Endodermal cell (in vitro differentiated cells): ENCODE measurements around the gene XYLT1. TPM values are rescaled to one million over a fixed set of nuclear protein-coding genes. Genes with fewer than 3 reads are reported as not detected.

Experiments used
- DNase-seq: peaks from one replicate; pipeline ENCODE4 v3.0.0-alpha.2; 2017
- H3K27ac ChIP-seq: 2 replicates; pipeline ENCODE4 v1.5.1; 2013; ENCODE audit warnings: mild to moderate bottlenecking, low read depth, low read length, moderate library complexity
- H3K27me3 ChIP-seq: 2 replicates; pipeline ENCODE4 v1.6.1; 2013; ENCODE audit warnings: mild to moderate bottlenecking, low read length, moderate library complexity; ENCODE audit not compliant: insufficient read depth, control insufficient read depth, poor library complexity, severe bottlenecking
- H3K36me3 ChIP-seq: 2 replicates; pipeline ENCODE4 v1.7.0; 2013; ENCODE audit warnings: mild to moderate bottlenecking, low read length, moderate library complexity; ENCODE audit not compliant: control insufficient read depth, insufficient read depth
- H3K4me1 ChIP-seq: one replicate; pipeline ENCODE4 v1.7.0; 2013; ENCODE audit warnings: low read length; ENCODE audit not compliant: control insufficient read depth, insufficient read depth
- H3K4me3 ChIP-seq: 2 replicates; pipeline ENCODE4 v1.5.1; 2013; ENCODE audit warnings: mild to moderate bottlenecking, low read length, moderate library complexity
- H3K9ac ChIP-seq: 2 replicates; pipeline ENCODE4 v1.6.1; 2013; ENCODE audit warnings: mild to moderate bottlenecking, low read length, moderate library complexity; ENCODE audit not compliant: poor library complexity, severe bottlenecking; ENCODE audit errors: extremely low read depth
- H3K9me3 ChIP-seq: 2 replicates; pipeline ENCODE4 v1.6.1; 2013; ENCODE audit warnings: mild to moderate bottlenecking, low read length, moderate library complexity; ENCODE audit not compliant: control insufficient read depth
- H3K27ac Mint-ChIP-seq: 2 replicates; pipeline ENCODE4 v1.8.0; 2020; ENCODE audit warnings: mixed read lengths
- H3K27me3 Mint-ChIP-seq: 2 replicates; pipeline ENCODE4 v1.8.0; 2021; ENCODE audit warnings: mild to moderate bottlenecking, mixed read lengths; ENCODE audit not compliant: insufficient read depth
- H3K36me3 Mint-ChIP-seq: 2 replicates; pipeline ENCODE4 v1.8.0; 2020; ENCODE audit warnings: low read depth, mixed read lengths
- H3K4me1 Mint-ChIP-seq: 2 replicates; pipeline ENCODE4 v1.8.0; 2020; ENCODE audit warnings: mixed read lengths
- H3K4me3 Mint-ChIP-seq: 2 replicates; pipeline ENCODE4 v1.8.0; 2020; ENCODE audit warnings: mild to moderate bottlenecking, moderate library complexity, mixed read lengths
- H3K9me3 Mint-ChIP-seq: 2 replicates; pipeline ENCODE4 v1.8.0; 2020; ENCODE audit warnings: mild to moderate bottlenecking, mixed read lengths
- WGBS, 2 experiments: methylation state at CpG; one replicate each; pipeline versions ENCODE4 v1.1.5 to v1.1.7; 2013; ENCODE audit warnings: missing lambda C conversion rate in 2 of 2, mixed read lengths in 1 of 2; ENCODE audit not compliant: insufficient coverage in 1 of 2, insufficient read length in 1 of 2; 5-methylcytosine and 5-hydroxymethylcytosine counted together
- total RNA-seq, 2 donors: library from RNA; stranded (reverse); fragmentation: NEBNext Ultra II Directional in 1 of 2; extraction: Animal tissue kit (Norgen Biotek cat#: 25700) in 1 of 2; gene quantifications; 2 replicates in 1 of 2; 3 replicates in 1 of 2; pipeline ENCODE4 v1.2.1, GENCODE V29; 2021
- TF ChIP-seq, protein P1 (sequence below): fragments of 200-600 bp; sonication (generic); conservative IDR thresholded peaks from 2 replicates; pipeline ENCODE4 v1.5.0; 2021; ENCODE audit warnings: antibody characterized with exemption, mild to moderate bottlenecking

The XYLT1 gene
- total RNA-seq, 2 donors from 2014 or later, result 26.8 to 28.5 TPM

DNA sequence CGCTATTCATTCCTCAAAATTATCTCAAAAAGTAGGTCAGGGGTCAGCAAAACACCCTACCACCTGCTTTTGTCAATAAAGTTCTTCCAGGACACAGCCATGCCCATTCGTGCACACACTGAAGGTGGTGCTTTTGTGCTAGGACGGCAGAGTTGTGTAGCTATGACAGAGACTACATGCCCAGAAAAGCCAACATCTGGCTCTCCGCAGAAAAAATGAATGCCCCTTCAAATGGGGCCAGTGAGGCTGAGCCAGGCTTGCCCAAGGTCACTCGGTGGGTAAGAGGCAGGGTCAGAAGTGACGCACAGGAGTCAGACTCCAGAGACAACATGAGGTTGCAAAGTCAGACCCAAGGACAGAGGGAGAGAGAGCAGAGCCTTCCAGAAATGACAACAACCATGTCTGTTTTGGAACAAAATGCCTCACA, 200.1 kb downstream of the XYLT1 start:
- Histone ChIP-seq H3K36me3 (no peaks in the 10 kb centered on the region), H3K4me1 (no peaks in the 10 kb centered on the region), H3K9ac (no peak overlapping the region), H3K27me3 (no peaks in the 10 kb centered on the region), H3K4me3 (no peak overlapping the region), H3K27ac (no peak overlapping the region), H3K9me3 (no peaks in the 10 kb centered on the region)
- peaks cover 1% of the 10 kb centered on the region for H3K36me3 Mint-ChIP-seq
- WGBS, 2 experiments, result 90 to 93% methylated on average over 6 of the region's 6 CpGs
- H3K9me3 Mint-ChIP-seq, result no peaks in the 10 kb centered on the region
- H3K4me1 Mint-ChIP-seq, result peaks cover 25% of the 10 kb centered on the region
- no peak overlapping the region for H3K27ac Mint-ChIP-seq
- no peak for DNase-seq
- no peak overlapping the region for H3K4me3 Mint-ChIP-seq
- no peaks in the 10 kb centered on the region for H3K27me3 Mint-ChIP-seq
- TF ChIP-seq, protein P1, sequence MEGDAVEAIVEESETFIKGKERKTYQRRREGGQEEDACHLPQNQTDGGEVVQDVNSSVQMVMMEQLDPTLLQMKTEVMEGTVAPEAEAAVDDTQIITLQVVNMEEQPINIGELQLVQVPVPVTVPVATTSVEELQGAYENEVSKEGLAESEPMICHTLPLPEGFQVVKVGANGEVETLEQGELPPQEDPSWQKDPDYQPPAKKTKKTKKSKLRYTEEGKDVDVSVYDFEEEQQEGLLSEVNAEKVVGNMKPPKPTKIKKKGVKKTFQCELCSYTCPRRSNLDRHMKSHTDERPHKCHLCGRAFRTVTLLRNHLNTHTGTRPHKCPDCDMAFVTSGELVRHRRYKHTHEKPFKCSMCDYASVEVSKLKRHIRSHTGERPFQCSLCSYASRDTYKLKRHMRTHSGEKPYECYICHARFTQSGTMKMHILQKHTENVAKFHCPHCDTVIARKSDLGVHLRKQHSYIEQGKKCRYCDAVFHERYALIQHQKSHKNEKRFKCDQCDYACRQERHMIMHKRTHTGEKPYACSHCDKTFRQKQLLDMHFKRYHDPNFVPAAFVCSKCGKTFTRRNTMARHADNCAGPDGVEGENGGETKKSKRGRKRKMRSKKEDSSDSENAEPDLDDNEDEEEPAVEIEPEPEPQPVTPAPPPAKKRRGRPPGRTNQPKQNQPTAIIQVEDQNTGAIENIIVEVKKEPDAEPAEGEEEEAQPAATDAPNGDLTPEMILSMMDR, result no peak

DNA sequence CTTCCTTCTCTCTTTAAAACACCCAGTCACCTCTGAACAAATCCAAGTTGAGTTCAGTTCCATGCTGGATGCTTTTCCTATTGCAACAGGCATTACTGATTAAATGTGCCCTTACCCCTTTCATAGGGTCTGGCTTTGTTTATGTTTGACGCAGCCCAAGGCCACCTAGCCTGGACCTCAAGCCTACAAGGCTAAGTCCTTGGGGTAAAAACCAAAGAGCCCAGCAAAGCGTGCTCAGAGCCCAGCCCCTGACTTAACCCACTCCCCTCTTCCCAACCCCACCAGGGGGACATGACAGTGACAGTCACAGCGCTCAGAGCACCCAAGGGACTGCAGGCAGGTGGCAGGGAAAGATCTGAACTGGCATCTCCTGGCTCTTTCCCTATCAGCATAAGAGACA, 200.6 kb downstream of the XYLT1 start:
- no peaks in the 10 kb centered on the region for H3K9me3 Mint-ChIP-seq
- H3K4me1 Mint-ChIP-seq, result peaks cover 19% of the 10 kb centered on the region
- DNase-seq, result no peak
- Histone ChIP-seq H3K27me3 (no peaks in the 10 kb centered on the region), H3K9me3 (no peaks in the 10 kb centered on the region), H3K4me1 (no peaks in the 10 kb centered on the region), H3K36me3 (no peaks in the 10 kb centered on the region), H3K4me3 (no peak overlapping the region), H3K9ac (no peak overlapping the region), H3K27ac (no peak overlapping the region)
- no peaks in the 10 kb centered on the region for H3K27me3 Mint-ChIP-seq
- no peak overlapping the region for H3K4me3 Mint-ChIP-seq
- 92% methylated on average over 3 of the region's 3 CpGs; no CpG with 5 or more reads in 1 of the 2 experiments for WGBS, 2 experiments
- H3K27ac Mint-ChIP-seq, result peak overlapping the region; percentile 2
- TF ChIP-seq, protein P1, result no peak
- H3K36me3 Mint-ChIP-seq, result peaks cover 1% of the 10 kb centered on the region

DNA sequence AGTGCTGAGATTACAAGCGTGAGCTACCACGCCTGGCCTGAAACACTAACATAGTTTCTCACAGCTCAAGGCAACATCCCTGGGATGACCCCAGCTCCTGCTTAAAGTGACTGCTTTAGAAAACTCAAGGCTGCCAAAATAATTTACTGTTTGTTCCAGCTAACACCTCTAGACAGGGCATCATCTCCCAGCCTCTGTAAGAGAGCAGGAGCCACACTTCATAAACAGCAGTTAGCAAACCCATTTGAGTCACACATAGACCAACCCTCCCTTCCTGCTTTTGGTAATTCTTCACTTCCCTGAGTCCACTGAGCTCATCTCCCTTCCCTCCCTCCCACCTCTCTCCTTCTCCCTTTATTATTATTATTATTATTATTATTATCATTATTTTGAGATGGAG, 201.3 kb downstream of the XYLT1 start:
- Histone ChIP-seq H3K9me3 (no peaks in the 10 kb centered on the region), H3K36me3 (no peaks in the 10 kb centered on the region), H3K27me3 (no peaks in the 10 kb centered on the region), H3K4me1 (no peaks in the 10 kb centered on the region), H3K4me3 (no peak overlapping the region), H3K27ac (no peak overlapping the region), H3K9ac (no peak overlapping the region)
- TF ChIP-seq, protein P1, result no peak
- WGBS, 2 experiments, result 100% methylated on average over 2 of the region's 2 CpGs
- no peak overlapping the region for H3K4me3 Mint-ChIP-seq
- peaks cover 19% of the 10 kb centered on the region for H3K4me1 Mint-ChIP-seq
- DNase-seq, result no peak
- peaks cover 1% of the 10 kb centered on the region for H3K36me3 Mint-ChIP-seq
- H3K27me3 Mint-ChIP-seq, result no peaks in the 10 kb centered on the region
- H3K9me3 Mint-ChIP-seq, result no peaks in the 10 kb centered on the region
- H3K27ac Mint-ChIP-seq, result no peak overlapping the region
